ENCODE measurements around the gene LRFN2.
A peak's percentile ranks its signal among the peaks of the same experiment; 100 is the strongest.

Gene LRFN2

DNA sequence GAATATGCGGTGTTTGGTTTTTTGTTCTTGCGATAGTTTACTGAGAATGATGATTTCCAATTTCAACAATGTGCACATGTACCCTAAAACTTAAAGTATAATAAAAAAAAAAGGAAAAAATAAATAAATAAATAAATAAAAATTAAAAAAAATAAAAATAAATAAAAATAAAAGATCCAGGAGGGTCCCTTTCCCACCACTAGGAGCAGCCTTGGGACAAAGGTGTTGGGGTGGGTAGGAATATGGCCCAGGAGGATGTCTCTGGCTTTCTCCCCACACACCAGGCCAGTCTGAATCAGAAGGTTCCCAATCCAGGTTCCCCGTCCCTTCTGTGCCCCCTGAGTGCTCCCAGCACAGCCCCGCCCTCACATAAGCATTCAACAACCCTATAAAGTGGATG is 9.5 kb downstream of the LRFN2 start:
- ATAC-seq (ENCODE audit: low read depth): no peak
- H3K36me3 Mint-ChIP-seq: no peaks in the 10 kb centered on the region
- no peak for DNase-seq (ENCODE audit: low spot score in 2 of 2)
- no peak overlapping the region for H3K4me3 Mint-ChIP-seq
- H3K4me1 Mint-ChIP-seq: no peaks in the 10 kb centered on the region
- H3K27ac Mint-ChIP-seq: no peak overlapping the region
- H3K9me3 Mint-ChIP-seq: no peaks in the 10 kb centered on the region
- H3K27me3 Mint-ChIP-seq: peaks cover 2% of the 10 kb centered on the region

DNA sequence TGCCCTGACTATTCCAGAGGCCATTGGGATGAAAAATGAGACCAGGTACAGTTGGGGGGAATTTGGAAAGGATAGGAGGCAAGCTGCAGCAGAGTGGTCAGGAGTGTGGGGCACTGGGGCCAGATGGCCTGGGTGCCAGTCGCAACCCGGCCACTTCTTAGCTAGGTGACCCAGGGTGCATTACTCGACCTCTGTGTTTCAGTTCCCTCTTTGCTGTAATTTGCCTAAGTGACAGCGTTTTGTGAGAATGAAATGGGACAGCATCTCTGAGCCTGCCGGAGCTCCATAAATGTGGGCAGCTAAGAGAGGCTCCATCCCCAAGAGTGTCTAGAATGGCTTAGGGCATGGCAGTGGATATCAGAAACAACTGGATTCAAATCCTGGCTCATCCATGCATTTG is 13.9 kb downstream of the LRFN2 start:
- no peak overlapping the region for H3K4me3 Mint-ChIP-seq
- ATAC-seq (ENCODE audit: low read depth) (peak; percentile 64), DNase-seq (ENCODE audit: low spot score in 2 of 2) (no peak)
- H3K27me3 Mint-ChIP-seq: peaks cover 2% of the 10 kb centered on the region
- H3K4me1 Mint-ChIP-seq: peaks cover 10% of the 10 kb centered on the region
- no peaks in the 10 kb centered on the region for H3K36me3 Mint-ChIP-seq
- H3K27ac Mint-ChIP-seq: no peak overlapping the region
- H3K9me3 Mint-ChIP-seq: no peaks in the 10 kb centered on the region

- H3K9me3 Mint-ChIP-seq: no peaks in the 10 kb centered on the region
- H3K27ac Mint-ChIP-seq: no peak overlapping the region
- DNase-seq (ENCODE audit: low spot score in 2 of 2): no peak
- H3K4me3 Mint-ChIP-seq: no peak overlapping the region
- ATAC-seq (ENCODE audit: low read depth): no peak
- H3K36me3 Mint-ChIP-seq: no peaks in the 10 kb centered on the region
- H3K27me3 Mint-ChIP-seq: peaks cover 1% of the 10 kb centered on the region
- peaks cover 10% of the 10 kb centered on the region for H3K4me1 Mint-ChIP-seq
Observed at GRCh38 chr6:40569162-40569910, 17.8 kb downstream of the LRFN2 start.

DNA sequence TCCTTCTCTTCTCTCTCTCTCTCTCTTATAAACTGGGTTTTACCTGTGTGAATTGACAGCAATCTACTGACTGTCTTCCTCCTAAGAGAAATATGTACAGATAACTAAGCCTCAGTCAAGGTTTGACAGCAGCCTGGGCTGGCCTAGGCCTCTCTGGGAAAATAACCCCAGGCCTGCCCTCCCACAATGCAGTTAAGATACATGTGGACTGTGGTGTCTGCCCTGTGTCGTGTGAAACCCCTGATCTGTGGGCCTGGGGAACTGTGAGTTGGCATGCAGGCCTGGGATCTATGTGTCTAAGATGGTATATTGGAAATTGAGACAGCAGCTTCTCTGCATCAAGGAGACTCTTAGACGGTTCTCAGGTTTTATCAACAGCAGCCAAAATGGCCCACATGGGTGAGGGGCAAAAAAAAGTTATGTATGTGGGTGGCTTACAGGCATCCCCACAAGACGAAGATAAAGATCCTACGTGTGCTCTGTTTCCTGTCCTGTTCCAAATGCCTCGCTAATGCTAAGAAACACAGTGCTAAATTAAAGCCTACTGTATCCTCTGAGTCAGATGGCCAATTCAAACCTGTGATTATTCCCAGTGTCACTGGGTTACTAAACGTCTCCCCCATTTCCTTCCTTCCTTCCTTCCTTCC is 19.0 kb downstream of the LRFN2 start:
- no peaks in the 10 kb centered on the region for H3K36me3 Mint-ChIP-seq

GRCh38 chr6:40563111-40563510 is 24.1 kb downstream of the LRFN2 start:
- no peaks in the 10 kb centered on the region for H3K4me1 Mint-ChIP-seq
- H3K27ac Mint-ChIP-seq: no peak overlapping the region
- H3K4me3 Mint-ChIP-seq: no peak overlapping the region
- H3K27me3 Mint-ChIP-seq: peaks cover 13% of the 10 kb centered on the region
- no peaks in the 10 kb centered on the region for H3K36me3 Mint-ChIP-seq
- no peaks in the 10 kb centered on the region for H3K9me3 Mint-ChIP-seq
- ATAC-seq (ENCODE audit: low read depth) (no peak), DNase-seq (ENCODE audit: low spot score in 2 of 2) (no peak)

More for the DNA sequence above, 19.0 kb downstream of the LRFN2 start:
- ATAC-seq (ENCODE audit: low read depth): no peak
- H3K4me3 Mint-ChIP-seq: no peak overlapping the region
- H3K9me3 Mint-ChIP-seq: no peaks in the 10 kb centered on the region
- H3K27ac Mint-ChIP-seq: no peak overlapping the region
- H3K27me3 Mint-ChIP-seq: peaks cover 1% of the 10 kb centered on the region
- no peak for DNase-seq (ENCODE audit: low spot score in 2 of 2)
- H3K4me1 Mint-ChIP-seq: peaks cover 10% of the 10 kb centered on the region

DNA sequence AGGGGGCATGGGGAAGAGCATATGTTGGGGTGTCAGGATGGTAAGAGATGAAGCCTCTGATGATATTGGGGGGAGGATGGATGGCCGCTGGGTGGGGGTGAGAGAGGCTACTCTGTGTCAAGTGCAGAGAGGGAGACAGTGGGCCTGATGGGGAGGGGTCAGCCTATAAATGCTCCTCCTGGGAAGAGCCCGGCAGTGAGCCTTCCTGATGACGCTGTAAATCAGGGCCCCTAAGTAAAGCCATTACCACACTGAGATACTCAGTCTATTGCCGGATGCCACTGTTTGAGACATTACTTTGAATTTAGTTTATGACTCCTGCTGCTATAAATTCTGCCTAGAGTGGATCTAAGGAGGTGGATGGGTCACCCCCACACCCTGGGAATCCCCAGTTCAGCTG is 28.1 kb downstream of the LRFN2 start:
- H3K27me3 Mint-ChIP-seq: peaks cover 19% of the 10 kb centered on the region
- H3K36me3 Mint-ChIP-seq: no peaks in the 10 kb centered on the region
- H3K9me3 Mint-ChIP-seq: no peaks in the 10 kb centered on the region
- no peak for DNase-seq (ENCODE audit: low spot score in 2 of 2)
- no peak overlapping the region for H3K27ac Mint-ChIP-seq
- H3K4me1 Mint-ChIP-seq: no peaks in the 10 kb centered on the region
- no peak for ATAC-seq (ENCODE audit: low read depth)
- no peak overlapping the region for H3K4me3 Mint-ChIP-seq

DNA sequence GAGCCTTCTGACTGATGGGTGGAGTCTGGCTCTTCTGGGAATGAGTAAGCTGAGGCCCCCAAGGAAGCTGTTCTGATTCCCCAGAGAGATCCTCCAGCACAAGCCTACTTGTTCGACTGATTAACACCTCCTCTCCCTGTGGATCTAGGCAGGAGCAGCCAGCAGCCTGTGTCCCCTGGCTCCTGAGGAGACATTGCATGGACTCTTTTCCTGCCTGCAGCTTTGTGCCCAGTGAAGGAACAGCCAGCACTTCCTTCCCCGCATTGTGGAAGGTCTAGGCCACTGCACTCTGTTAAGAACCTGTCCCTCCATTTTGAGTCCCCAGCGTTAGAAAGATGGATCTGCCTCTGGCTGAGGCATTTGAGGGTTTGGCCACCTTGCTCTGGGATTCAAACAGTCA is 29.1 kb downstream of the LRFN2 start:
- Mint-ChIP-seq H3K4me1 (no peaks in the 10 kb centered on the region), H3K27me3 (peaks cover 19% of the 10 kb centered on the region), H3K4me3 (no peak overlapping the region), H3K27ac (no peak overlapping the region), H3K36me3 (no peaks in the 10 kb centered on the region), H3K9me3 (no peaks in the 10 kb centered on the region)
- ATAC-seq (ENCODE audit: low read depth): no peak
- no peak for DNase-seq (ENCODE audit: low spot score in 2 of 2)

- ATAC-seq (ENCODE audit: low read depth) (no peak), DNase-seq (ENCODE audit: low spot score in 2 of 2) (no peak)
- Mint-ChIP-seq H3K9me3 (no peaks in the 10 kb centered on the region), H3K4me1 (no peaks in the 10 kb centered on the region), H3K36me3 (no peaks in the 10 kb centered on the region), H3K27me3 (peaks cover 16% of the 10 kb centered on the region), H3K4me3 (no peak overlapping the region), H3K27ac (no peak overlapping the region)
Observed at GRCh38 chr6:40556881-40557280, 30.3 kb downstream of the LRFN2 start.

DNA sequence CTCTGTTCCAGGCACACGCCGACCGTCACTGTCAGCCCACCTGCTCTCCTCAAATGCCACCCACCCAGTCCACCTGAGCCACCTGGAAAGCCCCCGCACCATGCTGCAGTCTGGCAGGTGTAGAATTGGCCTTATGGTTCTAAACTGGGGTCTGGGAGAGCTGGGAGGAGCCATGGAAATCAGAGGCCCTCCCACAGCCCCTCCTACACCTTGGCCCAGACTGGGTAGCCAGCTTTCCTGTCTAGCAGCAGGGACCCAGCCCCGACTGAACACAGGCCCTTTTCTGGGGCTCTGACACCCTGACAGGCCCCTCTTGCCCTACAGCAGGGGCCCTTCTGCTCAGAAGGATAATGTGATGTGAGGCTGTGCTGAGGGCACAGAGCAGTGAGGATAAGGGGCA is 31.1 kb downstream of the LRFN2 start:
- no peak for ATAC-seq (ENCODE audit: low read depth)
- no peak for DNase-seq (ENCODE audit: low spot score in 2 of 2)
- Mint-ChIP-seq H3K4me1 (no peaks in the 10 kb centered on the region), H3K4me3 (no peak overlapping the region), H3K27ac (no peak overlapping the region), H3K9me3 (no peaks in the 10 kb centered on the region), H3K27me3 (peaks cover 15% of the 10 kb centered on the region), H3K36me3 (no peaks in the 10 kb centered on the region)

DNA sequence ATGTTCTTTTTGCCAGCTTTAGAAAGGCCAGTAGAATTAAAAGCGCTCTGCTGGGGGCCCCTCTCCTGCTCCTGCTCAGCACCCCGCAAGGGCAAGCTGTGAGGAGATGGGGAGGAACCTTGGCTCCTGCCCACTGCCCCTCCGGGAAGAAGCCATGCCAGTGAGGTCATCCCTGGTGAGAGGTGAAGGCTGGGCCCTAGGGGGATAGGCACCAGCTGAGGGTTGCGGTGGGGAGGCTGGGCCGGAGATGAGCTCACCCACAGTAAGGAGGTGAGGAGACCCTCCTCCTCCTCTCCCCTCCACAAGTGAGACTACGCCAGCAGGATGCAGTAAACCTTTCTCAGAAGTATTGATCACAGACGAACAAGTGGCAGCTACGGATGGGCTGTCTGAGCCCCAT is 32.1 kb downstream of the LRFN2 start:
- Mint-ChIP-seq H3K4me3 (no peak overlapping the region), H3K4me1 (no peaks in the 10 kb centered on the region), H3K9me3 (no peaks in the 10 kb centered on the region), H3K36me3 (no peaks in the 10 kb centered on the region), H3K27me3 (peaks cover 15% of the 10 kb centered on the region), H3K27ac (no peak overlapping the region)
- no peak for ATAC-seq (ENCODE audit: low read depth)
- no peak for DNase-seq (ENCODE audit: low spot score in 2 of 2)

GRCh38 chr6:40552941-40553340 is 34.2 kb downstream of the LRFN2 start:
- peaks cover 7% of the 10 kb centered on the region for H3K27me3 Mint-ChIP-seq
- no peak overlapping the region for H3K4me3 Mint-ChIP-seq
- no peak for ATAC-seq (ENCODE audit: low read depth)
- no peaks in the 10 kb centered on the region for H3K9me3 Mint-ChIP-seq
- no peaks in the 10 kb centered on the region for H3K4me1 Mint-ChIP-seq
- no peak for DNase-seq (ENCODE audit: low spot score in 2 of 2)
- no peak overlapping the region for H3K27ac Mint-ChIP-seq
- no peaks in the 10 kb centered on the region for H3K36me3 Mint-ChIP-seq

- H3K27me3 Mint-ChIP-seq: peaks cover 11% of the 10 kb centered on the region
- H3K4me1 Mint-ChIP-seq: no peaks in the 10 kb centered on the region
- no peaks in the 10 kb centered on the region for H3K36me3 Mint-ChIP-seq
- no peak overlapping the region for H3K4me3 Mint-ChIP-seq
- no peak overlapping the region for H3K27ac Mint-ChIP-seq
- no peak for ATAC-seq (ENCODE audit: low read depth)
- H3K9me3 Mint-ChIP-seq: no peaks in the 10 kb centered on the region
- DNase-seq (ENCODE audit: low spot score in 2 of 2): no peak
Observed at GRCh38 chr6:40551966-40552505, 35.1 kb downstream of the LRFN2 start.

DNA sequence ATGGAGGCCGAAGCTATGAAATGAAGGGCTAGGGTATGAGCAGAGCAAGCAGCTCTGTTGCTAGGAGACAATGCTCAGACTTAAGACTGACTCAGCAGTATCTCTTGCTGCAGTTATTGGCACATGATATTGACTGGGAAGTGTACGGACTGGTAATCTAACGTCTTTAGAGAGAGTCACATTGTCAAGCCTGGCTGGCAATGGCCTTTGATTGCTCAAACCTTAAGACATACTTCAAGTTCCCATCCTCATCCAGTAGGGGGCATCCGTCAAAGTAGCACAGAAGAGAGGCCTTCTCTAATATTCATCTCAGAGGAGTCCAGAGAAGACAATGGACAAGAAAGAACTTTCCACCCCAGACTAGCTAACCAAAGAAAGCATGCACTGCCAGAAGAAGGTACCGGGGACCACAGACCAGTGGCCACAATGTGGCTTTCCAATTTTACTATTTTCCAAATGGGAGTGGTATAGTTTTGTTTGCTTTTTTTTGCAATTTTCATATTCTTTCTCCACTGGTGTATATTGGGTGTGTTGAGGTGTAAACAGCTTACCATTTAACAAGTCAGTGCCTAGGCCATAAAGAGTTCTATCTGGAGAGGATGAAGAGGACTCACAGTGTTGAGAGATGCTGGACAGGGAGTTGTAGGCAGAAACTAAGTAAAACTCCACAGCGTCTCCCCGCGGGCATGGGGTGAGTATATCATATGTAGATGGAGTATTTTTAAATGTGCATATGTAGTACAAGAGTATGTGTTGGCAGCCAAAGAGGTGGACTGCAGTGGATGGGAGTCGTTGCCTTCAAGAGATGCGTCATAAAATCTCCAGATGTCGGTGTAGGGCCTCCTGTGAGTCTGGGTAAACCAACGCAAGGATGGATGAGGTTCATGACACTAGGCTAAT is 36.7 kb downstream of the LRFN2 start:
- H3K36me3 Mint-ChIP-seq: no peaks in the 10 kb centered on the region
- H3K9me3 Mint-ChIP-seq: no peaks in the 10 kb centered on the region
- H3K4me1 Mint-ChIP-seq: no peaks in the 10 kb centered on the region
- DNase-seq (ENCODE audit: low spot score in 2 of 2): no peak
- H3K27me3 Mint-ChIP-seq: peaks cover 5% of the 10 kb centered on the region
- H3K27ac Mint-ChIP-seq: no peak overlapping the region
- H3K4me3 Mint-ChIP-seq: no peak overlapping the region
- no peak for ATAC-seq (ENCODE audit: low read depth)

DNA sequence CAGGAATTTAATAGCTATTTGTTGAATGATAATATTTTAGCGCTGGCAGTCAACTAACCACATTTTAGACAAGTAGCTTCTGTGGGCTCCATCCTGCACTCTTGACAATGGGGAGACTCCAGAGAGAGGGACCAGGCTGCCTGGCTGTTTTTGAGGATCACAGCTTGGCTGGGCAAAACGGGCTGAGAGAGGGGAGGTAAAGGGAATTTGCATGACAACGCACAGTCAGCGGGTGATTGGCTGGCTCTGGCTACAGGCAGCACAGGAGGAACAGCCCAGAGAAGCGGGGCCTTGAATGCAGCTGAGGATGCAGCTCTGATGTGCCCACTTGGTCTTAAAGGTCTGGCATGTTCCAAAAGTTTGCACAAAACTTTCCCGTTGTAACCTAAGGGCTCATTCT is 41.2 kb downstream of the LRFN2 start:
- no peaks in the 10 kb centered on the region for H3K9me3 Mint-ChIP-seq
- no peaks in the 10 kb centered on the region for H3K4me1 Mint-ChIP-seq
- H3K27ac Mint-ChIP-seq: no peak overlapping the region
- ATAC-seq (ENCODE audit: low read depth) (no peak), DNase-seq (ENCODE audit: low spot score in 2 of 2) (no peak)
- H3K4me3 Mint-ChIP-seq: no peak overlapping the region
- peaks cover 4% of the 10 kb centered on the region for H3K27me3 Mint-ChIP-seq
- no peaks in the 10 kb centered on the region for H3K36me3 Mint-ChIP-seq

All from memory B cell (primary cell).